ENCODE results near the gene CRX.
"Not testable (repeated sequence)": the region's sequence is repeated elsewhere in the genome, so short reads cannot be mapped to it uniquely, and the experiment has no call there.

CRX gene

GRCh38 chr19:47821460-47822020, at the start of gene CRX:
Gene CRX (plus strand): TSS chr19:47821937. CDS start chr19:47834444, 12,507 bp downstream.
- no peak for DNase-seq

GRCh38 chr19:47776568-47776967, 45.2 kb upstream of the CRX start:
- no peak for DNase-seq

- not testable (repeated sequence) for DNase-seq
Measured at GRCh38 chr19:47777245-47778048, 44.3 kb upstream of the CRX start.

- peak; percentile 25 for DNase-seq
Measured at GRCh38 chr19:47778049-47778953, 43.4 kb upstream of the CRX start, which contains the start of gene SELENOW. Gene SELENOW (plus strand): TSS chr19:47778703. CDS start chr19:47778786, 83 bp downstream.

GRCh38 chr19:47778954-47779351, 42.8 kb upstream of the CRX start:
- no peak for DNase-seq

GRCh38 chr19:47779524-47780214, 42.1 kb upstream of the CRX start:
- no peak for DNase-seq

- no peak for DNase-seq
Measured at GRCh38 chr19:47780215-47780551, 41.6 kb upstream of the CRX start.

- no peak for DNase-seq
Measured at GRCh38 chr19:47781590-47782262, 40.0 kb upstream of the CRX start.

GRCh38 chr19:47786566-47786965, 35.2 kb upstream of the CRX start:
- DNase-seq, result no peak

- DNase-seq, result not testable (repeated sequence)
Measured at GRCh38 chr19:47787307-47787706, 34.4 kb upstream of the CRX start.

- not testable (repeated sequence) for DNase-seq
Measured at GRCh38 chr19:47789811-47790210, 31.9 kb upstream of the CRX start.

GRCh38 chr19:47790398-47790814, 31.3 kb upstream of the CRX start:
- peak; percentile 34 for DNase-seq

GRCh38 chr19:47792616-47793015, 29.1 kb upstream of the CRX start:
- DNase-seq, result no peak

- no peak for DNase-seq
Measured at GRCh38 chr19:47794526-47794925, 27.2 kb upstream of the CRX start.

GRCh38 chr19:47796785-47797184, 25.0 kb upstream of the CRX start:
- no peak for DNase-seq

GRCh38 chr19:47797996-47798903, 23.5 kb upstream of the CRX start:
- DNase-seq, result no peak

- no peak for DNase-seq
Measured at GRCh38 chr19:47798904-47799266, 22.9 kb upstream of the CRX start.

GRCh38 chr19:47801270-47801669, 20.5 kb upstream of the CRX start:
- DNase-seq, result no peak

GRCh38 chr19:47802521-47803043, 19.2 kb upstream of the CRX start:
- no peak for DNase-seq

- DNase-seq, result not testable (repeated sequence)
Measured at GRCh38 chr19:47803148-47803547, 18.6 kb upstream of the CRX start.

- DNase-seq, result not testable (repeated sequence)
Measured at GRCh38 chr19:47803671-47804070, 18.1 kb upstream of the CRX start.

Data from NCI-H526 treated with DMSO at 0.1 percent for 48 hours (cell line).